A204.1 (cell line): ENCODE measurements around the gene B3GAT3.
"Not testable (repeated sequence)": the region's sequence is repeated elsewhere in the genome, so short reads cannot be mapped to it uniquely, and the experiment has no call there.

Experiments used
- FAIRE-seq: peaks from 2 replicates; lab custom pipeline; 2012; peaks lifted over from hg19 to GRCh38; lab: Jason Lieb, UNC

B3GAT3 gene

DNA sequence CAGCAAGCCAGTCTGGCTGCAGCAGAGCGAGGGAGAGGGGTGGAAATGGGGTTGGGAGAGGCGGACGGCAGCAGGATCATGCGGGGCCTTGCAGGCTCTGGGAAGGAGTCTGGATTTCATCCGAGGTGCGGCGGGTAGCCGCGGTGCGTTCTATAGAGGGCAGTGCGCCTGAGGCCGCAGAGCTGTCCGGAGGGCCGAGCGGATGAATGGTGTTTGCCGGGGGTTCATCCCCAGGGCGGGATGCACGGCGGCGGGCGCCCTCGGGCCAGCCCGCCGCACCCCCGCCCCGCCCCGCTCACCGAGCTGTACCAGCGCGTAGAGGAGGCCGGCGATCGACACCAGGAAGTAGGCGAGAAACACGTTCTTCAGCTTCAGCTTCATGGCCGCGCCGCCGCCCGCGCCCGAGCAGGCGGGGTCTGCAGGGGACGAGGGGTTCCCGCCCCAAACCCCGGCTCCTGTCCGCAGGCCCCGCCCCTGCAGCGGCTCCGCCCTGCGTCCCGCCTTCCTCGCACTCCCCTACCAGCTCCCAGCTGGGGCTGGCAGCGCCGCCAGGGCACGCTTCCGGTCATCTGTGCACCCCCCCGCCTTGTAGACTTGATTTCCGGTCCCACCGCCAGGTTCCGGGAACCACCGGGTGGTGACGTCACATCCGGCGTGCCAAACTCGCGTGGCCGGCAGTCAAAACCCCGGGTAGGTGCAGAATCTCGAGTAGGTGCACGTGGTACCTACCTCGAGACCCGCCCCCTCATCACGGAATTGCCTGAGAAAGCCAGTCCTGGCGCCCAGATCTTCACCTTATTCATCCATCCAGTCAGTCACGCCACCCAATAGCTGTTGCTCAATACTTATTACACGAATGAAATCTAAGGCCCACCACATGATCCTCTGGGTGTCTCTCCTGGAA lies at the start of gene B3GAT3:
B3GAT3 (minus strand) TSS at position 420 of the 904 bp plus-strand sequence; CDS start at position 381, 39 bp downstream.
- FAIRE-seq: peak; percentile 55

DNA sequence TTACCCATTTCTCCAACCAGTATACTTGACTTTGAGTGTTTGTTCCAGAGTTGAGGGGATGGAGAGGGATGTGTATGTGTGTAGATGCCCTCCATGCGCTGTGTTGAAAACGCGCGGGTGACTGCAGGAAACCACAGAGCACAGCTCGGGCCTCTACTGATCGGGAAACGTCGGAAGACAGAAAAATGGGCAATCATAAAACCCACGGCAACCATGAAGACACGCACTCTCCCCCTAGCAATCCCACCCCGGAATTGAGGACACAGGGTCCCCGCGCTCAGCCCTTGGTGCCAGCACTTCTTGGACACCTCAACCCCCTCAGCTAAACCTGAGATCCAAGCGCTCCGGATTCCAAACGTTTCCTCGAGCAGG lies 49.4 kb upstream of the B3GAT3 start:
- FAIRE-seq: no peak

DNA sequence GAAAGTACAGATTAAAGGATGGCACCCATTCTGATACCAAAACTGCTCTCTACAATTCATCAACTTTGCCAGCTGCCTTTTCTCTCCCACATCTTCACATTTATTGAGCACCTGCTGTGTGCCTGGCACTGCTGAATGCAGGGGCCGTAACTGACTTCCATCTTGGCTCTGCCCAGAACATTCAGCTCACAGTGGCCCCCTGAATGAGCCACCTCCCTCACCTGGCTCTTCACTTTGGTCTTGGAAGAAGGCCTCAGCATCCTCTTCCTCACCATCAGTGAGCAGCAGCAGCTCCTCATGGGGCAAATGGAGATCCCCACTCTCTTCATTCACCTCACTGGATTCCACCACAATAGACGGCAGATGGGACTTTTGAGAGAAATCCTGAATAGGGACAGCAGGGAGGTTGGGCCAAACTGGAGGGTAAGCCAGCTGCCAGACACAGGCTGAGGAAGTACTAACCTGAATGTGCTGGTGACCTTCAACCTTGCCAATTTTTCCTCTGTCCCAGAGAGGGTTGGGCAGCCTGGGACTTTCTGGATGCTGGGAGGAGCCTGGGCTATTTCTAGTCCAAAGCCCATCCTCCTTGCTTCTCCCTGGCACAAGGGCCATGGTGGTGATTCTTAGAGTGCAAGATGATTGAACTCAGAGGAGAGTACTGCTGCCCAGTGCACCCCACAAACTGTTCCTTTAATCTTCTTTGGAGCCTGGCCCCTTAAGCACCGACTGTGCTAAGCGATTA lies 47.8 kb upstream of the B3GAT3 start:
- FAIRE-seq: no peak

DNA sequence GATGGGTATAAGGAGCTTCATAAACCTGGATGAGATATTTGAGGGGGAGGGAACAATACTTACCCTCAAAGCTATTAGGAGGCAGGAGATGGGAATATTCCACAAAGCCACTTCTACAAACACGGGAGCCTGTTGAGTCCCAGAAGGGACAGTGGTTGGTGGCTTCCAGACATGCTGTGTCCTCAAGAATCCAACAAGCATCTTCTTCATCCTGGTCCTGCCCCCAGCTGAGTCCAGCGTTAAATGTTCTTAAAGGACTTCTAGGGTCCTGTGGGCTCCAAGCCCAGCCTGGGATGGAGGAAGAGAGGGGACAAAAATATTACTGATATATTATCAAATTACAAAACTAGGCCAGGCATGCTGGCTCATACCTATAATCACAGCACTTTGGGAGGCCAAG lies 45.7 kb upstream of the B3GAT3 start:
- FAIRE-seq: no peak

DNA sequence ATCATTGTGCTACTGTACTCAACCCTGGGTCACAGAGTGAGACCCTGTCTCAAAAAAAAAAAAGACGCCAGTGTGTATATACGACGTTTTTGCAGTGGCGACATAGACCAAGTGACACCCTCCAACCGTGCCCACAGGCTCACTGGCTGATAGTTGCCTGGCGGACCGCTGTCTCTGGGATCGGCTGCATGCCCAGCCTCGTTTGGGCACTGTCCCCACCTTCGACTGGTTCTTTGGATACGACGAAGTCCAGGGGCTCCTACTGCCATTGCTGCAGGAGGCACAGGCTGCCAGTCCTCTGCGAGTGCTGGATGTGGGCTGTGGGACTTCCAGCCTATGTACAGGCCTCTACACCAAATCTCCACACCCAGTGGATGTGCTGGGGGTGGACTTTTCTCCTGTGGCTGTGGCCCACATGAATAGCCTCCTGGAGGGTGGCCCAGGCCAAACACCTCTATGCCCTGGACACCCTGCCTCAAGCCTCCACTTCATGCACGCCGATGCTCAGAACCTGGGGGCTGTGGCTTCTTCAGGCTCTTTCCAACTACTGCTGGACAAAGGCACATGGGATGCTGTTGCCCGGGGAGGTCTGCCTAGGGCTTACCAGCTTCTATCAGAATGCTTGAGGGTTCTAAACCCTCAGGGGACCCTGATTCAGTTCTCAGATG lies 44.6 kb upstream of the B3GAT3 start:
- FAIRE-seq: no peak

DNA sequence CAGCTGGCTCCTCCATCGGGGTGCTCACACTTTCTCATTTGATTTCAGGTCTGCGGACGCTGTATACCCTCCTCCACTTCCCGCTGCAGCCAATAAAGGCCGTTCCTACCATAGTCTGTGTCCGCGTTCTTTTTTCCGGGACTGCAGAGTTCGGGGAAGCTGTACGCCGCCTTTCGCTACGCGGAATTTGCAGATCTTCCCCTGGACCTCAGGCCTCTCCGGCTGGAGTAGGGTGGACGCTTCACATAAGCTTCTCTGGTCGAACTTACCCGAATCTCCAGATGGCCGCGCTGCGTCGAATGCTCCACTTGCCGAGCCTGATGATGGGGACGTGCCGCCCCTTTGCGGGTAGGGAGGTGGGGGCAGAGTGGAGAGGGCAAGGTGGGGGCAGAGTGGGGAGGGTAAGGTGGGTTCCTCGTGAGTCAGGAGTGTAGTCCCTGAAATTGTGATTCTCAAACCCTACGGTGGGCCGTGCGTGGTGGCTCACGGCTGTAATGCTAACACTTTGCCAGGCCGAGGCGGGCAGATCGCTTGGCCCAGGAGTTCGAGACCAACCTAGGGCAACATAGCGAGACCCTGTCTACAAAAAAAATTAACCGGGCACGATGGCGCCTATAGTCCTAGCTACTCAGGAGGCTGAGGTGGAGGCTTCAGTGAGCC lies 43.9 kb upstream of the B3GAT3 start:
- no peak for FAIRE-seq

DNA sequence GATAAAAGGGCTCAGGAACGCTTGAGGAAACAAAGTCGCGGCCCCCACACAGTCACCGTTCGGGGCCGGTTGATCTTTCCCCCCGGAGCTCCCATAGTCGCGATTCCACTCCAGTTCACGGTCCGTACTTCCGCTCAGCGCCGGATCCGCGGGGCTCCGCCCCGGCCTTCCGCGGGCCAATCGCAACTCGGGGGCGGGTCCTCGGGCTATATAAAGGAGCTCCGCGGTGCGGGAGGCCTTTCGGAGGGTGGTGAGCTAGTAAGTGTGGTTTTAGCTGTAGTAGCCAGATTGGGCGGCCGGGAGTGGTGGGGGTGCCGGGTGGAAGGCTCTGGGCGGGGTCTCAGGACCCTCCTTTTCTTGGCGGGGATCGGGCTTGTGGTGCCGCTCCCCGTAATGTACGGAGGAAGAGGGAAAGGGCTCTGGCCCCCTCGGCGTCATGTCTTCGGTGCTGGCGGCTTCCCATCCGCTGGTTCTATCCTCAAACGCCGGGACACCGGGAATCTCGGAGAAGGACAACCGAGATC lies 43.4 kb upstream of the B3GAT3 start, which contains the start of the genes C11orf98 and CSKMT:
C11orf98 (minus strand) TSS at position 136 of the 524 bp plus-strand sequence; CDS start at position 95, 41 bp downstream.
CSKMT (plus strand) TSS at position 238 of the 524 bp plus-strand sequence. CDS start 568 bp downstream, outside the sequence.
- peak; percentile 69 for FAIRE-seq

DNA sequence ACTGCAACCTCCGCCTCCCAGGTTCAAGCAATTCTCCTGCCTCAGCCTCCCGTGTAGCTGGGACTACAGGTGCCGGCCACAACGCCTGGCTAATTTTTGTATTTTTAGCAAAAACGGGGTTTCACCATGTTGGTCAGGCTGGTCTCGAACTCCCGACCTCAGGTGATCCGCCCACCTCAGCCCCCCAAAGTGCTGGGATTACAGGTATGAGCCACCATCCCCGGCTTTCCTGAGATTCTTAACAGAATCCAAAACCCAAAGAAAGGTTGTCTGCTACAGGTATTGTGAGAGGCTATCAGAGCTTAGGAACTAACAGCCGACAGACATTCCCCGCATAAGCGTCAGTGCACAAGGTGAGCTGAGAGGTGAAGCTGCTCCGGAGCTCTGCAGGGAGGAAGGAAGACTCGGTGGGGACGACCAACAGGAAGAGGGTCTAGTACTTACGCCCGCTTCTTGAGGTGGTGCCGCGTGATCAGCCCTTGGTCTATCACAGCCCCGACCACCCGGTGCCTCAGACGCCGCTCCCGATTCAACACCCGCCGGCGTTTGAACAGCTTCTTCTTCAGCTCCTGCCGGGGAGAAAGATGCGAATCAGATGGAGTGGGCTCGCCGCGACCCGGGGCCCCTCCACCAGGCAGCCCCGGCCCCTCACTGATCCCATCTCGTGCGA lies 42.8 kb upstream of the B3GAT3 start:
- no peak for FAIRE-seq

DNA sequence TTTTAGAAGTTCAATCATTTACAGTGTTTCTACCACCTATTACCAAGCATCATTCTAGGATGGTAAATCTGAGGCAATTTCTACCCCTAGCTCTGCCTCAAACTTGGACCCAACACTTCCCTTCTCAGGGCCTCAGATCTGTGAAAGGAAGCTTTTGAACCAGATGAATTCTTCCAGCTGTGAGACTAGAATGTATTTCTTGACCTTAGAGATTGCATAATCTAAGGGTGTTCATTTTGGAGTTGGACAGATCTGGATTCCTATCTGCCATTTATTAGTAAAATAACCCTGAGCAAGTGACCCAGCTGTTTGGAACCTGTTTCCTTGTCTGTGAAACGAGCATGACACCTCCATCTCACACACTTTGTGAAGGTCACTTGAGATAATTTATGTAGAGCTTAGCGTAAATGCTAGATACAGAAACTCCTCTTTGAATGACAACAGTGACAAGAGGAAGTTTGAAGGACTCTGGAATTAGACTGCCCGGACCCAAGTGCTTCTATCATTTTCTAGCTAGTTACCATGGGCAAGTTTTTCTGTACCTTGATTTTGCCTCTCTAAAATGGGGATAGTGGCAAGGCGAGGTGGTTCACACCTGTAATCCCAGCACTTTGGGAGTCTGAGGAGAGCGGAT lies 35.1 kb upstream of the B3GAT3 start:
- FAIRE-seq: no peak

DNA sequence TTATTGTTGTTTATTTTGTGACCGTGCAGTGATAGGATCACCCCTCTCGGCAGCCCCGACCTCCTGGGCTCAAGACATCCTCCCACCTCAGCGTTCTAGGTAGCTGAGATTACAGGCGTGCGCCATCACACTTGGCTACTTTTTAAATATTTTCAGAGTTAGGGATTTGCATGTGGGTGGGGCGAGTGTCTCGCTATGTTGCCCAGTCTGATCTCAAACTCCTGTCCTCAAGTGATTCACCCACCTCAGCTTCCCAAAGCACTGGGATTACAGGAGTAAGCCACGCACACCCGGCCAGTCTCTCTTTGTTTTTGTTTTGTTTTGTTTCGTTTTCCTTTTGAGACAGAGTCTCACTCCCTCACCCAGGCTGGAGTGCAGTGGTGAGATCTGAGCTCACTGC lies 32.5 kb upstream of the B3GAT3 start:
- no peak for FAIRE-seq

DNA sequence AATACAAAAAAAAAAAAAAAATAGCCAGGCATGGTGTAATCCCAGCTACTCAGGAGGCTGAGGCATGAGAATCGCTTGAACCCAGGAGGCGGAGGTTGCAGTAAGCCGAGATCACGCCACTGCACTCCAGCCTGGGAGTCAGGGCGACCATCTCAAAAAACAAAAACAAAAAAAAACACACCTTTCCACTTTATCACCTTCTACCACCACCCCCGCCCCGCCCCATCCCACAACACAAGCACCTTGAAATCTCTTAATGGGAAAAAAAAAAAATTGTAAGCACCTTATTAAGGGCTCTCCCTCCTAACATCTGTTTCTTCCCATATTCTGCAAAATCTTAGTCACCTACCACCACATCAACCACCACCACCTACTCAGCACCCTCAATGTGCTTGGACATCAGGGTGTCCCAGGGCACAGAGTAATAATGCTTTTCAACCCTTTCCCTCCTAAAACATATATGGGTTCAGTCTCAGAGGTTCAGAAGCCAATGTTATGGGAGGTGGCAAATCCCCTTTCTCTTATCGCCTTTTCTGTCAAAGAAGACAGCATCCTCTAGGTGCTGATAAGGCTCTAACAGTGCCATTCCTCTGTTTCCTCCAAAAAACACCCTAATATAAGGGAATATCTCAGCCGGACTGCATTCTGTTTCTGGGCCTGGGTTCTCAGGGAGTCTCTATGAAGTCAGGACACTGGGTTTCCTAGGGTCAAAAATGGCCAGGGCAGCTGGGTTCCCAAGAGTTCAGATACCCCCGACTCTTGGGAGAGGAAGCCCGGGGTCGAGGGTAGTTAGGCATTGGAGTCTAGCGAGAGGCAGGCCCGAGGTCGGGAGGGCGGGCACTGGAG lies 30.6 kb upstream of the B3GAT3 start:
- FAIRE-seq: no peak

DNA sequence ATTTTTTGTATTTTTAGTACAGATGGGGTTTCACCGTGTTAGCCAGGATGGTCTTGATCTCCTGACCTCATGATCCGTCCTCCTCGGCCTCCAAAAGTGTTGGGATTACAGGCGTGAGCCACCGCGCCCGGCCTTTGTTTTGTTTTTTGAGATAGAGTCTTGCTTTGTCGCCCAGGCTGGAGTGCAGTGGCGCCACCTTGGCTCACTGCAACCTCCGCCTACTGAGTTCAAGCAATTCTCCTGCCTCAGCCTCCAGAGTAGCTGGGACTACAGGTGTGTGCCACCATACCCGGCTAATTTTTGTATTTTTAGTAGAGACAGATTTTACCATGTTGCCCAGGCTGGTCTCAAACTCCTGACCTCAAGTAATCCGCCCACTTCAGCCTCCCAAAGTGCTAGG lies 28.5 kb upstream of the B3GAT3 start:
- FAIRE-seq: not testable (repeated sequence)

DNA sequence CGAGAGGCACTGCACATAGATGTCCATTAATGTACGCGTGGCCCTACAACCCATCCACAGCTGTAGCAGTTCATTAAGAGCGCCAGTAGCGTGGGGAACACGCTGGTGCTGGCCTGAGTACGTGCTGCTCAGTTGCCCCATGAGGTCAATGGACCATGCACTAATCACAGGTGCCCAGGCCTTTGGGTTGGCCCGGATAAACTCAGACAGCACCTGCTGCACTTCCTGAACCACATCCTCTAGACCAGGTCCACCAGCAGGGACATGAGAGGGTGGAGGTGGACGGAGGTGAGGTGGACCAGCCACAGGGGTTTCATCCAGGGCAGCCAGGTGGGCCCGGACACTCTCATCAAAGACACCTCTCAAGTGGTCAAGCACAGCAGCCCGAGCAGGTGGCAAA lies 27.7 kb upstream of the B3GAT3 start:
- no peak for FAIRE-seq

DNA sequence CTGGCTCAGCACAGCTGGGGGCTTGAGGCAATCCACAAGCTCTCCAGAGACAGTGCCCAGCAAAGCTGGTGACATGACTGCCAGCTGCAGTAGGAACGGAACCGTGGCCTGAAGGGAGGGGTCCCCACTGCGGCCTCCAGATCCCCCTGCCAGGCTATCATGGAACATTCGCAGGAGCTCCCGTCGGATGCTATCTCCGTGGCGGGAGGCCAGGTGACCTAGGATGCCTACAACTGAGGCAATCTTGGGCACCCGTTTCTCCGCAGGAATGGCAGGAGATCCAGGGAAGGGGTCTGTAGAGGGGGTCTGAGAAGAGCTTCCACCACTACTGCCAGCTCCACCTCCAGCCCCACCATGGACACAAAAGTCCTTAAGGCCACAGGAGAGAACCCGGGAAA lies 27.2 kb upstream of the B3GAT3 start:
- no peak for FAIRE-seq

DNA sequence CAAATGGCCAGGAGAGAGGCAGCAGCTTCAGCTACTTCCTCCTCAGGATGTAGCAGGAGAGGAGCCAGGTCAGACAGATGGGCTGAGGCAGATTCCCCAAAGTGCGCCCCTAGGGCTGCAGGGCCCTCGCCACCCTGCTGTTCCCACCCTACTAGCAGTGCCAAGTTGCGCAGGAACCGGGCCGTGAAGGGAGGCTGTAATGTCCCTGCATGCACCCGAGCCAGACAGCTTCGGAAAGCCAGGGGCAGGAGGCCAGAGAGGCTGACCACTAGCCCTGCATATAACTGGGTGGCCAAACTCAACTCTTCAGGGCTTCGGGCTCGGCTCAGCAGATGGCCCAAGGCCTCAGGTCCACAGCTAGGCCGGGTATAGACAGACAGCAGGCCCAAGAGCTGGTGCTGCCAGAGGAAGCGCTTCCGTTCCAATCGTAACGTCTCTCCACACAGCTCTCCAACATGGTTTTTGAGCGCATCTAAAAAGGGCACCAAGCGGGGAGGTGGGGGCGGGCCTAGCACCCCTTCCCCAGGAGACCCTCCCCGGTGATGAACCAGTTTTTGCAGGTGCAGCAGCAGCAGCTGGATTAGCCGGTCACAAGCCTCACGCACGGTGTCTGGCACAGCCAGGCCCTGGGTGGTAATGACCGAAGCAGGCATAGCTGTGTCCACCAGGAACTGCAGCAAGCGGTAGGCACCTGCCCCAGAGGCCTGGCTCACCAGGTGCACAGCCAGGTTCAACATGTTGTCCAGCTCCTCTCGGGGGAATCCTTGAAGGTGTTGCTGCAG lies 26.6 kb upstream of the B3GAT3 start:
- no peak for FAIRE-seq

DNA sequence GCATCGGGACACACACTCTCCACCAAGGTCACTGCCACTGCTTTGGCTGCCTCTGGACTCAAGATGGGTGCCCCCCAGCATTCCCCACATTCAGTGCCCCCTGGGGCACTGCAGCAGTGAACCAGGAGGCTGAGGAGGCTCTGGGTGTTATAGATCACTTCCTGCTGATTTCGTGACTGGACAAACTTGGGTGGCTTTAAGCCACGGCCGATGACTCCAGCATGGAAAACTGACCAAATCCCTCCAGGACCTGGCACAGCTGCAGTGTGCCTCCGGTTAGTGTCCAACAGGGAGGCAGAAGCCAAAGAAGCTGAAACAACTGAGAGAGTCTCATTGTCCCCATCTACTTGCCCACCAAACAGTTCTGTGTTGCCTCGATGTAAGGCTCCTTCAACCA lies 25.8 kb upstream of the B3GAT3 start:
- no peak for FAIRE-seq

DNA sequence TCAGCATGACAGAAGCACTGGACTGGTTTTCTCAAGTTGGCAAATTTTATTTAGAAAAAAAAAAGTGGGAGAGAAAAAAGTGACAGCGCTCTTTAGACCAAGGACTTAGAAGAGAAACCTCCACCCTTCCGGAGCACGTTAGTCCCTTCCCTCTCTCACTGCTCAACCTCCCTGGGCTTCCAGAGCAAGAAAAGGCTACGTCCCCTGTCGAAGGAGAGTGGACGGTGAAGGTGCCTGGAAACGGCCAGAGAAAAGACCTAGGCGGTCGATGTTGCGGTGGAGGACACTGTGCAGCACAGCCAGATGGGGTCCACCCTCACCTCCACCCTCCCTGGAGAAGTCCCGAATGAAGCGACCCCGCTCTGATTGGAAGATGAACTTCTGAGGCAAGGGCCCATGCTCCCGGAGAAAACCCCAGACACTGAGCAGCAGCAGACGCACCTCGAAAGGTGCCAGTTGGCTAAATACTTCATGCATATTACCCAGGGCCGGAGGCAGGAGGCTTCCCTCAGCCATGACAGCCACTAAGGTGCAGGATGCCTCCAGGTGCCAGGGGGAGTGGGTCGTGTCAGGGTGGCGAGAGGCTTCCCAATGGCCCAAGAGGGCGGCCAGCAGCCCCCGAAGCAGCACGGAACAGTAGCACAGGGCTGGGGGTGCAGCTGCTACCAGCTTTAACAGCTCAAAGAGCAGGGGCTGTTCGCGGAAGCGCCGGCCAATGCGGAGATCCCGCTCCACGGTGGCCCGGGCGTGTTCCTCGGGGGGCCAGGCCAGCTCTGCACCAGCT lies 25.2 kb upstream of the B3GAT3 start:
- no peak for FAIRE-seq
